Epidermal melanocyte (primary cell): ENCODE results near the gene FOXO6.
"Not testable (repeated sequence)": the region's sequence is repeated elsewhere in the genome, so short reads cannot be mapped to it uniquely, and the experiment has no call there.

Source experiments
- DNase-seq: peaks from one replicate; pipeline ENCODE4 v3.0.0; 2011; ENCODE audit warnings: low spot score; ENCODE audit not compliant: insufficient read length

FOXO6 gene

GRCh38 chr1:41328780-41329640, 32.2 kb upstream of the FOXO6 start:
- DNase-seq: no peak

GRCh38 chr1:41329662-41330587, 31.3 kb upstream of the FOXO6 start:
- no peak for DNase-seq

- DNase-seq: no peak
Observed at GRCh38 chr1:41330588-41331545, 30.4 kb upstream of the FOXO6 start.

- no peak for DNase-seq
Observed at GRCh38 chr1:41331546-41331917, 29.7 kb upstream of the FOXO6 start.

- DNase-seq: not testable (repeated sequence)
Observed at GRCh38 chr1:41332161-41332560, 29.1 kb upstream of the FOXO6 start.

GRCh38 chr1:41333146-41333784, 28.0 kb upstream of the FOXO6 start:
- DNase-seq: no peak

GRCh38 chr1:41338820-41339219, 22.4 kb upstream of the FOXO6 start:
- no peak for DNase-seq

- DNase-seq: no peak
Observed at GRCh38 chr1:41340655-41341364, 20.4 kb upstream of the FOXO6 start.

GRCh38 chr1:41341365-41341683, 19.9 kb upstream of the FOXO6 start:
- DNase-seq: no peak

- no peak for DNase-seq
Observed at GRCh38 chr1:41341772-41342562, 19.3 kb upstream of the FOXO6 start.

- DNase-seq: no peak
Observed at GRCh38 chr1:41342774-41343355, 18.4 kb upstream of the FOXO6 start.

- DNase-seq: no peak
Observed at GRCh38 chr1:41343790-41344699, 17.2 kb upstream of the FOXO6 start.

GRCh38 chr1:41344708-41345159, 16.5 kb upstream of the FOXO6 start:
- no peak for DNase-seq

GRCh38 chr1:41345434-41346075, 15.7 kb upstream of the FOXO6 start:
- DNase-seq: no peak

- DNase-seq: no peak
Observed at GRCh38 chr1:41347276-41347675, 14.0 kb upstream of the FOXO6 start.

- DNase-seq: no peak
Observed at GRCh38 chr1:41348394-41348793, 12.8 kb upstream of the FOXO6 start.

- no peak for DNase-seq
Observed at GRCh38 chr1:41349361-41350054, 11.7 kb upstream of the FOXO6 start.
